ENCODE measurements around the gene HRH1. TPM values are rescaled to one million over a fixed set of nuclear protein-coding genes. Genes with fewer than 3 reads are reported as not detected.
A peak's percentile ranks its signal among the peaks of the same experiment; 100 is the strongest.
"Not testable (repeated sequence)": the region's sequence is repeated elsewhere in the genome, so short reads cannot be mapped to it uniquely, and the experiment has no call there.

HRH1 gene
- total RNA-seq, 3 donors from 2014 or later: 8.3 to 16.7 (median 10.3) TPM

DNA sequence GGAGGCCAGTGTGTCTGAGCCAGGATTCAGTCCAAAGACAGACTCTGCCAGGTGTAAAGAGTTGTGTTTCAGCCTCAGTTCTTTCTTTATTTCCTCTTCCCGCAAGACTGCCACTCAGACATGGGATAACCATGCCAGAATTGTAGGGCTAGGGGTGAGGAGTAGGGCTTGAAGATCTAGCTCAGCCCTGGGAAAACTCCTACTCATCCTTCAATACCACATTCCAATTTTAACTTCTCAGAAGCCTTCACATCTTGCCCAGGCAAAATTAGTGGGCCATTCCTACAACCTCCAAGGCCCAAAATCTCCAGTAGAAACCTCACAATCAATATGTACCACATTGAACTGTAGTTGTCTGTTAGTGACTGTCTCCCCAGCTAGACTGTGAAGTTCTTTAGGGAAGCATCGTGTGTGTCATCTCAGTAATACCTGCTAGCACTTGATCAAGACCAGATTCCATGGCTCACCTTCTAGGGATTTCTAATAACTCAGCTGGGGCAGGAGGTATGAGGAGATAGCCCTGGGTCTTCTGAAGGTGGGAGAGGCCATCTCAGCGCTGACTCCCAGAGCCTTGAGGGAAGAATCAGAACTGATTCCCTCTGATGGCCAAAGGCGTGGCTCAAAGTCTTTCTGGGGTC, 19.7 kb downstream of the HRH1 start:
- Histone ChIP-seq H3K4me3 (no peak overlapping the region), H3K9me3 (no peaks in the 10 kb centered on the region), H3K4me1 (ENCODE audit: low read depth) (no peaks in the 10 kb centered on the region), H3K36me3 (ENCODE audit: low read depth) (no peaks in the 10 kb centered on the region)
- intact Hi-C loops (cut with DNase I, micrococcal nuclease): no loop called here
- DNase-seq: no peak
- TF ChIP-seq, protein P1, sequence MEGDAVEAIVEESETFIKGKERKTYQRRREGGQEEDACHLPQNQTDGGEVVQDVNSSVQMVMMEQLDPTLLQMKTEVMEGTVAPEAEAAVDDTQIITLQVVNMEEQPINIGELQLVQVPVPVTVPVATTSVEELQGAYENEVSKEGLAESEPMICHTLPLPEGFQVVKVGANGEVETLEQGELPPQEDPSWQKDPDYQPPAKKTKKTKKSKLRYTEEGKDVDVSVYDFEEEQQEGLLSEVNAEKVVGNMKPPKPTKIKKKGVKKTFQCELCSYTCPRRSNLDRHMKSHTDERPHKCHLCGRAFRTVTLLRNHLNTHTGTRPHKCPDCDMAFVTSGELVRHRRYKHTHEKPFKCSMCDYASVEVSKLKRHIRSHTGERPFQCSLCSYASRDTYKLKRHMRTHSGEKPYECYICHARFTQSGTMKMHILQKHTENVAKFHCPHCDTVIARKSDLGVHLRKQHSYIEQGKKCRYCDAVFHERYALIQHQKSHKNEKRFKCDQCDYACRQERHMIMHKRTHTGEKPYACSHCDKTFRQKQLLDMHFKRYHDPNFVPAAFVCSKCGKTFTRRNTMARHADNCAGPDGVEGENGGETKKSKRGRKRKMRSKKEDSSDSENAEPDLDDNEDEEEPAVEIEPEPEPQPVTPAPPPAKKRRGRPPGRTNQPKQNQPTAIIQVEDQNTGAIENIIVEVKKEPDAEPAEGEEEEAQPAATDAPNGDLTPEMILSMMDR (IDR thresholded peaks at IDR 0.05): no peak
- no peak for ATAC-seq

DNA sequence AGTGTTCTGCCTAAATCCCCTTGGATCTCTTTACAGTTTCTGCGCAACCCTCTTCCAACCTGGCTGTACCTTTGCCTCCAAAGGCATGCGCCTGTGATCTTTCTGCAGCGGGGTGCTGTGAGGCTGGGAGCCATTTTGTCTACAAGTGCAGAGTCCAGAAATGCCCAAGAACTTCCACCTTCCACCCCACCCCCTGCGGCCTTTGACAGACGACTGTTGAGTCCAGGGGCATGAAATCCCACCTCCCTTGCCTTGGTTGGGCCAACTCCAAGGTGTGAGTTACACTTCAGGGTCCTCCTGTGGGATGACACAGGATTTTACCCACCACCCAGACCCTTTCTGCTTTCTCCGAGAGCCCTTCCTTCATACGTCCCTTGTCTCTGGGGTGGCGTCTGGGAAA, 24.1 kb downstream of the HRH1 start:
- H3K4me3 ChIP-seq: no peak overlapping the region
- H3K9me3 ChIP-seq: no peaks in the 10 kb centered on the region
- TF ChIP-seq, protein P1 (IDR thresholded peaks at IDR 0.05): no peak
- intact Hi-C loops (cut with DNase I, micrococcal nuclease): no loop called here
- H3K36me3 ChIP-seq (ENCODE audit: low read depth): no peaks in the 10 kb centered on the region
- DNase-seq (no peak), ATAC-seq (no peak)
- no peaks in the 10 kb centered on the region for H3K4me1 ChIP-seq (ENCODE audit: low read depth)

DNA sequence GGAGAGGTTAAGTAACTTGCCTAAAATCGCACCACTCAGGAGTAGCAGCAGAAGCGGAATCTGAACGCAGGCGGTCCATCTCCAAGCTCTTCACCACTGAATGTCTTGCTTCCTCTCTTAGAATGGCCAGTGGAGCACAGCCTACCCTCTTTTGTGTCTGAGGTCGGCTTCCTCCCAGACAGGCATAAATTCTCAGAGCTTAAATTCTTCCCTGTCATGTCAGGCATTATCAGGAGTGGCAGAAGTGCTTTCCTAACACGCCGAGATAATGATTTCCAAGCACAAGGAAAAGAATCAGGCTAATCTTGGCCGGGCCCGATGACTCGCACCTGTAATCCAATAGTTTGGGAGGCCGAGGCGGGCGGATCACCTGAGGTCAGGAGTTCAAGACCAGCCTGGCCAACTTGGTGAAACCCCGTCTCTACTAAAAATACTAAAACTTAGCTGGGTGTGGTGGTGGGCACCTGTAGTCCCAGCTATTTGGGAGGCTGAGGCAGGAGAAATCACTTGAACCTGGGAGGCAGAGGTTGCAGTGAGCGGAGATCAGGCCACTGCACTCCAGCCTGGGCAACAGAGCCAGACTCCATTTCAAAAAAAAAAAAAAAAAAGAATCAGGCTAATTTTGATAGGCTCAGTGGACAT, 30.2 kb downstream of the HRH1 start:
- H3K4me1 ChIP-seq (ENCODE audit: low read depth); H3K4me3 ChIP-seq; H3K9me3 ChIP-seq; DNase-seq; intact Hi-C loops (cut with DNase I, micrococcal nuclease); H3K36me3 ChIP-seq (ENCODE audit: low read depth); ATAC-seq: not testable (repeated sequence)

DNA sequence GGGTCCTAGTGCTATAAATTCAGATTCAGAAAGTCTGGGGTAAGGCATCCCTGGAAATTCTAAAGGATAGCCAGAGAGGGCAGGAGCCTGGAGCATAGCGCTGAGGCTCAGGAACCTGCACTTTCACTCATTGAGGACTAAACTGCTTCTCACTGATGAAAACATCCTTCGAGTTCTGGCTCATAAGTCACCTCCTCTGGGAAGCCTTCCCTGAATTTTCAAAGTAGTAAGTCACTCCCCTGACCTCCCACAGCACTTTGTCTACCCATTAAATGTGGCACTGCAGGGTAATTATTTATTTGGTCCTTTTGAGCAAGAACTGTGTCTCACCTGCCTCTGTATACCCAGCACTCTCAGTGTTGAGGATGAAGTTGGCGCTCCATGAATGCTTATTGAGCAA, 30.9 kb downstream of the HRH1 start:
- Histone ChIP-seq H3K4me3 (no peak overlapping the region), H3K4me1 (ENCODE audit: low read depth) (no peaks in the 10 kb centered on the region), H3K9me3 (no peaks in the 10 kb centered on the region), H3K36me3 (ENCODE audit: low read depth) (no peaks in the 10 kb centered on the region)
- DNase-seq (no peak), ATAC-seq (no peak)
- intact Hi-C loops (cut with DNase I, micrococcal nuclease): no loop called here
- TF ChIP-seq, protein P1 (IDR thresholded peaks at IDR 0.05): no peak

DNA sequence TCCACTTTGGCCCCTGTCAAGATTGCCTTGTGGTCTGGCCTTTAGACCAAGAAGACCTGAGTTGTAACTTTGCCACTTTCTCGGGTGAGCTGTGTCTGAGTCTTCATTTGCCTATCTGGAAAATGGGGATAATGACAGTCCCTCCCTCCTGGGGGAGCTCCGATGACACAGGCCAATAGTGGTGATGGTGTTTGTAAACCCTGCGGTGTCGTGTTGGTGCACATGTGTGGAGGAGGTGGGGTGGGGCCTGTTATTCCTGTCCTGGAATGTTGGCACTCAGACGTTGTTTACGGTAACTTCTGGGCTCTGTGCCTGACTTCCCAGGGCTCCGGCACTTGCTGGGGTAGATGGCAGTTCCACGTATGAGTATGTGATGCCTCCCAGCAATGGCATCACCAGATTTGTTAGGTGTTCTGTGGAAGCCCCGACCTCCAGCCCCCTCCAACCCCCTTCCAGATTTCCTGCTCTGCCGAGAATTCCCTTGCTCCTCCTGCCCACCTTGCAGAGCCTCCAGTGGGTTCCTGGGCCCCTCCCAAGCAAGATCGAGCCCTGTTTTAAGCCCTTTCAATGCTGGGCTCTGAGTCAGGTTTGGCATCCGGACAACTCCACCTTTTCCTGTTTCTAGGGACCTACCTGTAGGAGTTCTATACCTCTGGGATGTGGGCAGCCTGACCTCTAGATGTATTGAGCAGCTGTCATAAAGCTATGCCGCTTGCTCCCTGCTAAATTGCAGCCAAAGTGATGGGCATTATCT, 31.4 kb downstream of the HRH1 start:
- H3K4me3 ChIP-seq: no peak overlapping the region
- TF ChIP-seq, protein P1 (IDR thresholded peaks at IDR 0.05): no peak
- ATAC-seq (peak; percentile 95), DNase-seq (peak; percentile 55 to 77 (median 65))
- H3K9me3 ChIP-seq: no peaks in the 10 kb centered on the region
- H3K4me1 ChIP-seq (ENCODE audit: low read depth): no peaks in the 10 kb centered on the region
- intact Hi-C loops (cut with DNase I, micrococcal nuclease): no loop called here
- H3K36me3 ChIP-seq (ENCODE audit: low read depth): no peaks in the 10 kb centered on the region

DNA sequence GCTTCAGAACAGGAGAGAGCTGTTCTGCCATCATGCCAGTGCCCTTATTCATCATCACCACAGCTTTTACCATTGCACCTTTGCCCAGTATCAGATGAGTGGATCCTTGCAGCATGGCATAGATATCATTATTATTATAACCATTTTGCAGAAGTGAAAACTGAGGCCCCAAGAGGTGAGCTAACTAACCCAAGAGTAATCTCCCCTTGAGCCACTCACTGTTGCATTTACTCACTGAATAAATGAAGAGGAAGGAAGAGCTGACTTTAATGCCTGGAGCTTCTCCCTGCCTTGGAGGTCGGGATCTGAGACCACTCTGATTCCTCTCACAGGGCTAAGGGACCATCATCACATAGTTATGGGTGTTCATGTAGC, 32.0 kb downstream of the HRH1 start:
- no peaks in the 10 kb centered on the region for H3K36me3 ChIP-seq (ENCODE audit: low read depth)
- no peaks in the 10 kb centered on the region for H3K4me1 ChIP-seq (ENCODE audit: low read depth)
- TF ChIP-seq, protein P1 (IDR thresholded peaks at IDR 0.05): no peak
- no peaks in the 10 kb centered on the region for H3K9me3 ChIP-seq
- H3K4me3 ChIP-seq: no peak overlapping the region
- intact Hi-C loops (cut with DNase I, micrococcal nuclease): no loop called here
- ATAC-seq (no peak), DNase-seq (no peak)

Data from mucosa of descending colon (tissue), 3 donors.